Heart left ventricle (tissue), 16 donors: ENCODE data around the gene BICD1. TPM values are rescaled to one million over a fixed set of nuclear protein-coding genes. Genes with fewer than 3 reads are reported as not detected.

ENCODE experiments used
- ATAC-seq, 4 donors: fragments of 200-7000 bp; cut with Tn5 transposase; one replicate each; pipeline ENCODE4 v1.9.1; 2020 to 2022; ENCODE audit warnings: moderate library complexity in 4 of 4, mild to moderate bottlenecking in 3 of 4, moderate number of reproducible peaks in 1 of 4
- DNase-seq, 5 donors: peaks; one replicate each; pipeline ENCODE4 v3.0.0-alpha.2; 2020
- H3K27ac ChIP-seq, 12 donors: fragments of 200-600 bp; sonication (generic) in 4 of 12; one replicate each; pipeline versions ENCODE4 v1.5.0 to v1.8.0; 2016 to 2022; ENCODE audit warnings: mild to moderate bottlenecking in 2 of 12
- H3K27me3 ChIP-seq, 9 donors: fragments of 200-600 bp; sonication (generic) in 2 of 9; one replicate each; pipeline versions ENCODE4 v1.5.1 to v1.8.0; 2016 to 2022; ENCODE audit warnings: mild to moderate bottlenecking in 3 of 9
- H3K36me3 ChIP-seq, 9 donors: fragments of 200-600 bp; sonication (generic) in 2 of 9; one replicate each; pipeline versions ENCODE4 v1.5.0 to v1.8.0; 2018 to 2022; ENCODE audit warnings: mild to moderate bottlenecking in 2 of 9
- H3K4me1 ChIP-seq, 12 donors: fragments of 200-600 bp; sonication (generic) in 4 of 12; one replicate each; pipeline versions ENCODE4 v1.5.0 to v1.8.0; 2016 to 2022; ENCODE audit warnings: mild to moderate bottlenecking in 3 of 12
- H3K4me3 ChIP-seq, 12 donors: fragments of 200-600 bp; sonication (generic) in 4 of 12; one replicate each; pipeline versions ENCODE4 v1.5.0 to v1.8.0; 2017 to 2022; ENCODE audit warnings: mild to moderate bottlenecking in 9 of 12, moderate library complexity in 4 of 12
- H3K9me3 ChIP-seq, 12 donors: fragments of 200-600 bp; sonication (generic) in 4 of 12; one replicate each; pipeline versions ENCODE4 v1.5.0 to v1.8.0; 2016 to 2022; ENCODE audit warnings: mild to moderate bottlenecking in 1 of 12
- CTCF ChIP-seq, 12 donors: fragments of 200-600 bp; sonication (generic) in 4 of 12; IDR thresholded peaks; one replicate each; pipeline versions ENCODE4 v1.5.0 to v1.8.0; 2018 to 2022; ENCODE audit warnings: antibody characterized with exemption in 12 of 12, mild to moderate bottlenecking in 5 of 12
- POLR2A ChIP-seq, 2 donors: fragments of 450-650 bp; IDR thresholded peaks; one replicate each; pipeline ENCODE4 v1.6.1; 2017; ENCODE audit warnings: antibody characterized with exemption in 2 of 2, mild to moderate bottlenecking in 2 of 2, moderate library complexity in 2 of 2
- WGBS, 4 donors: extraction: QIAGEN DNeasy Blood & Tissue Kit in 2 of 4; methylation state at CpG; one replicate each; pipeline versions ENCODE4 v1.1.5 to v1.1.7; 2013 to 2018; 5-methylcytosine and 5-hydroxymethylcytosine counted together
- intact Hi-C, 10 donors: fragments of 100-400 bp; cut with DNase I; formaldehyde crosslinking; loops; one replicate each; pipeline versions ENCODE4 v1.11.1 to v1.14.2; 2022
- polyA plus RNA-seq, 2 donors: library from polyadenylated mRNA; stranded (reverse); fragments of 200-250 nt; gene quantifications; one replicate each; pipeline ENCODE4 v1.2.3, GENCODE V29; 2013
- total RNA-seq, 9 donors: library from RNA; depleted of rRNA in 2 of 9; stranded (reverse); fragments of >200 nt in 2 of 9; fragmentation: NEBNext Ultra II Directional in 3 of 9; extraction: Animal tissue kit (Norgen Biotek cat#: 25700) in 3 of 9; gene quantifications; one replicate each; pipeline versions ENCODE4 v1.1.0 to v1.2.4, GENCODE V29; 2016 to 2023
- donor health status: ischemic (EF 13 %, LVEDD 7.1; RV severe dilation, severe dysfunction).
- donor health status: healthy with polysubstance abuse.
- donor health status: DM: no; HTN: yes; CAD: no.
- donor health status: DM: no; HTN: no; CAD: no.
- donor health status: ischemic (EF 25% LVEDD 6.9; RV normal size, moderate dysfunction).
- donor health status: ischemic (EF 25% LVEDD 5.7; RV mildly dilated, moderate dysfunction).
- donor health status: healthy.
- donor health status: DM: yes; HTN: yes; CAD: no.
- donor health status: ischemic (EF 35%, LVEDD 5.7; RV mildly dilated, moderate dysfunction).
- donor health status: nonischemic (EF 11% LVEDD 7.7; RV severe dilation, severe dysfunction).
- donor health status: DM: yes; HTN: yes; CAD: no.
- donor health status: PGD.
- donor health status: ischemic (EF 29% LVEDD 5.4; RV normal size, mild dysfunction).
- donor health status: nonischemic (EF 23%, LVEDD 6.1; RV moderate dilation, normal function).

The BICD1 gene
- total and polyA plus RNA-seq, 11 donors = 2.1 to 16.3 (median 7.0) TPM

DNA sequence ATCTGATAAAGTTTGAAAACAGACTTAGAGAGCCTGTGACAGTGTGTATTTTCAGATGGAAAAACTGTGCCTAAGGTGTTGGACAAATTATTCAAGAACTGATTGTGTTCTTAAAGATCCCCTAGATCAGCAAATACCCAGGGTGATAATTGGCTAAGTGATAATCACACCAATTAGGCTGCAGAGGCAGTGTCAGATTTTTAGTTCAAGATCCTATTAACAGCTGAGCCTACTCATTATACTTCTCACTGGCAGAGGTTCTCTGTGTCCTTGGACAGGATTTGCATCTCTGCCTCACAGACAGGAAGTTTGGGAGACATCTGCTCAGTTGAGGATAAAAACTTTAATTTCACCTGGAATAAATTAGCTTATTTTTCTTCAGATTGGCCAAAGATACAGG lies 288.4 kb downstream of the BICD1 start:
- H3K27me3 ChIP-seq = peaks cover 0 to 7% (median 0%) of the 10 kb centered on the region in 9 donors
- H3K36me3 ChIP-seq = no peaks in the 10 kb centered on the region
- no peak for DNase-seq
- no peak overlapping the region for H3K27ac ChIP-seq
- peaks cover 0 to 19% (median 5%) of the 10 kb centered on the region in 12 donors for H3K4me1 ChIP-seq
- intact Hi-C loops = loop anchor here in 2 of 10 donors (5.0 kb wide), 2 partner anchors 52 to 57 kb away; no protein-coding TSS in a partner anchor
- no peak for TF ChIP-seq CTCF (IDR thresholded peaks at IDR 0.05)
- no peak overlapping the region for H3K4me3 ChIP-seq
- ATAC-seq = no peak
- H3K9me3 ChIP-seq = peaks cover 0 to 5% (median 0%) of the 10 kb centered on the region in 12 donors

DNA sequence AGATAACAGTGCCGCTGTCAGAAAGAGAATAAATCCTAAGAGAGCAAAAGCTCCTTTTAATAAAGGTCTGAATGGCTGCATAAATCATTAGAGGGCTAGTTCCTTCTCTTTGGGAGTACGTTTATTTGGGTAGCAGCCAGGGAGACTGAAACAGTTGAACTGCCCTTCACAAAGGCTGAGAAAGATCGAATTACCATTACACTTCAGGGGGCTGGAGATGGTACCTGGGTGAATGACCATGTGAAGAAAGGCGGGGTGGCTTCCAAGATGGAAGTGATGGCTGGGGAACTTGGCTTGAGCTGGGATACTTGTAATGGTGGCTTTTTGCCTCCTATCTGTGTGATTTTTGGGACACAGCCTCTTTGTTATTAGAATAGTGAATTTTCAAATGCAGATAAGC lies 291.0 kb downstream of the BICD1 start:
- 56 to 61% (median 57%) methylated on average over 4 of the region's 4 CpGs for WGBS, 4 donors
- Histone ChIP-seq H3K4me3 (no peak overlapping the region), H3K4me1 (peaks cover 0 to 26% (median 7%) of the 10 kb centered on the region in 12 donors), H3K36me3 (no peaks in the 10 kb centered on the region), H3K27ac (no peak overlapping the region), H3K27me3 (peaks cover 0 to 7% (median 0%) of the 10 kb centered on the region in 9 donors), H3K9me3 (no peaks in the 10 kb centered on the region)
- ATAC-seq (no peak), DNase-seq (no peak)
- intact Hi-C loops = loop anchor here in 3 of 10 donors (2.0 to 5.0 kb wide), 3 partner anchors 50 to 57 kb away; no protein-coding TSS in a partner anchor
- TF ChIP-seq CTCF (IDR thresholded peaks at IDR 0.05) (no peak), POLR2A (IDR thresholded peaks at IDR 0.05) (no peak)

DNA sequence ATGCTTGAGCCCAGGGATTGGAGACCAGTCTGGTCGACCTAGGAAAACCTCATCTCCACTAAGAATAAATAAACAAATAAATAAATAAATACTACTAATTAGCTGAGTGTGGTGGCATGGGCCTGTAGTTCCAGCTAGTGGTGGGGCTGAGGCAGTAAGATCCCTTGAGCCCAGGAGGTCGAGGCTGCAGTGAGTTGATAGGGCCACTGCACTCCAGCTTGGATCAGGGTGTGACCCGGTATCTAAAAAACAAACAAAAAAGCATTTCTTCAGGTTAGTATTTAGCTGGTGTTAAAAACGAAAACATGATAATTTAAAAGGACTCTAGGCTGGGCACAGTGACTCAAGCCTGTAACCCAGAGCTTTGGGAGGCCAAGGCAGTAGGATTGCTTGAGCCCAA lies 291.5 kb downstream of the BICD1 start:
- 92 to 96% (median 94%) methylated on average over 4 of the region's 4 CpGs for WGBS, 4 donors
- intact Hi-C loops = loop anchor here in 3 of 10 donors (2.0 to 5.0 kb wide), 3 partner anchors 49 to 57 kb away; no protein-coding TSS in a partner anchor
- no peak for TF ChIP-seq POLR2A (IDR thresholded peaks at IDR 0.05)

DNA sequence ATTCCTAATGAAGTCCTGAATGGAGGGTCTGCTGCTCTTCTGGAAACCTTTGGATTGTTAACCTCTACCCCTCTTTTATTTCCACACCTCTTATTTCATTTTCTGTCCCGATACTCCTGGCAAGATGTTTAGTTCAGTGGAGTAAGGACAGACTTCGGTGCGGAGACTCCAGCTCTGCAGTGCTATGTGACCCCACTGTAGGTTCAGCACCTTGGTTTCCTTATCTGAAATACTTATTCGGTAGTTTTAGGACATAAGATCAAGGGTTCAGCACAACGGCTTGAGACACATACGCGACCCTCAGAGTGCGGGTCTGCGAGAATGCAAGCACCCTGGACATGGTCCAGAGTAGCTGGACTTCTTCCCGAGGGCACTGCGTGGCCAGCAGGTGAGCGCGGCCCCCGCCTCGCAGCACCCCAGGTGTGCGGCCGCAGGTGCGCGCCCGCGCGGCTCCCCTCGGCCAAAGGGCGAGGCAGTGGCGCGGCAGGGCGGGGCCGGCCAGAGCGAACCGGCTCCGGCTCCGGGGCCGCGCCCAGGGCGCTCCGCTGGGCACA lies 292.2 kb downstream of the BICD1 start:
- TF ChIP-seq CTCF (IDR thresholded peaks at IDR 0.05) (no peak), POLR2A (IDR thresholded peaks at IDR 0.05) (no peak)
- H3K27me3 ChIP-seq = peaks cover 0 to 7% (median 0%) of the 10 kb centered on the region in 9 donors
- WGBS, 4 donors = 3 to 5% (median 4%) methylated on average over 22 to 36 of the region's 36 CpGs
- DNase-seq (no peak), ATAC-seq (no peak)
- intact Hi-C loops = loop anchor here in 3 of 10 donors (2.0 to 5.0 kb wide), 3 partner anchors 48 to 56 kb away; no protein-coding TSS in a partner anchor
- H3K27ac ChIP-seq = peak overlapping the region; percentile 28 to 89 (median 80)
- peaks cover 0 to 30% (median 7%) of the 10 kb centered on the region in 12 donors for H3K4me1 ChIP-seq
- H3K9me3 ChIP-seq = no peaks in the 10 kb centered on the region
- peak overlapping the region; percentile 44 to 98 (median 89) for H3K4me3 ChIP-seq
- no peaks in the 10 kb centered on the region for H3K36me3 ChIP-seq

More for the DNA sequence above, 291.5 kb downstream of the BICD1 start:
- DNase-seq (no peak), ATAC-seq (no peak)
- no peaks in the 10 kb centered on the region for H3K36me3 ChIP-seq
- peak overlapping the region in 1 of 12 donors; percentile 69 for H3K4me3 ChIP-seq
- H3K27ac ChIP-seq = peak overlapping the region in 3 of 12 donors; percentile 80 to 89 (median 88)
- peaks cover 0 to 7% (median 0%) of the 10 kb centered on the region in 9 donors for H3K27me3 ChIP-seq
- no peaks in the 10 kb centered on the region for H3K9me3 ChIP-seq
- peaks cover 0 to 27% (median 7%) of the 10 kb centered on the region in 12 donors for H3K4me1 ChIP-seq
